ENCODE results near the gene PLK4. TPM values are rescaled to one million over a fixed set of nuclear protein-coding genes. Genes with fewer than 3 reads are reported as not detected.

Gene PLK4
- total RNA-seq (2022; extraction: Qiagen RNA extraction): 13.2 to 17.2 TPM (median 14.6 TPM) in 5 replicates

GRCh38 chr4:127880763-127881562, at the start of gene PLK4:
Gene PLK4 (plus strand): TSS chr4:127880893. CDS start chr4:127881135, 242 bp downstream.

Other genes with a start within 250 kb of the PLK4 start
- 1.1 to 1.4 TPM (median 1.3 TPM) in 5 replicates for gene INTU, start 247.9 kb upstream of the PLK4 start, total RNA-seq (2022; extraction: Qiagen RNA extraction)
- gene SLC25A31, start 150.5 kb upstream of the PLK4 start, total RNA-seq (2022; extraction: Qiagen RNA extraction): not detected in 5 replicates
- gene HSPA4L, start 98.6 kb upstream of the PLK4 start, total RNA-seq (2022; extraction: Qiagen RNA extraction): 6.2 to 9.4 TPM (median 6.6 TPM) in 5 replicates
- 11.4 to 16.3 TPM (median 13.9 TPM) in 5 replicates for gene MFSD8, start 84.3 kb downstream of the PLK4 start, total RNA-seq (2022; extraction: Qiagen RNA extraction)
- 2.9 to 3.8 TPM (median 3.3 TPM) in 5 replicates for gene ABHD18, start 84.5 kb downstream of the PLK4 start, total RNA-seq (2022; extraction: Qiagen RNA extraction)
- 10.7 to 17.2 TPM (median 12.0 TPM) in 5 replicates for gene LARP1B, start 180.4 kb downstream of the PLK4 start, total RNA-seq (2022; extraction: Qiagen RNA extraction)

Data from A549 treated with Hydrocortisone at 1 μM for 4 hours (cell line).